ENCODE measurements around the gene RBMS3. TPM values are rescaled to one million over a fixed set of nuclear protein-coding genes. Genes with fewer than 3 reads are reported as not detected.

RBMS3 gene
- total and polyA plus RNA-seq, 2 of the 8 experiments (the other 6 are each of a cell fraction or from before 2014, with no cell fraction given): 3.7 to 6.9 TPM

DNA sequence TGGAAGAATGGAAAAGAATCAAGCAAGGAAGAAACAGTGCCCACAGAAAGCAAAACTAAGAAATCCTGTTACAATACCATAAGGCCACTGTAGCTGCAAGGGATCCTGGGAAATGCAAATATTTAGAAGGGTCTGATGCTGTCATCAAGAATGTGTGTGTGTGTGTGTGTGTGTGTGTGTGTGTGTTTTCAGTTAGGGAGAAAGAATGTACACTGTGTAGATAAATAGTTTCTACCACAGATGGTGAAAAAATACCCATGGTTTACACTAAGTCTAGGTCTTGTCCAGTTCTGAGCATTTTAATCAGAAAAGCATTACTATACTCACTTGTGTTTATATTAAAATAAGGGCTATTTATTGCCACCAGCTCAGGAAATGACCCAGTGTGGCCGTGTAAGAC is 355.0 kb downstream of the RBMS3 start (continued):
- TF ChIP-seq, protein P1, sequence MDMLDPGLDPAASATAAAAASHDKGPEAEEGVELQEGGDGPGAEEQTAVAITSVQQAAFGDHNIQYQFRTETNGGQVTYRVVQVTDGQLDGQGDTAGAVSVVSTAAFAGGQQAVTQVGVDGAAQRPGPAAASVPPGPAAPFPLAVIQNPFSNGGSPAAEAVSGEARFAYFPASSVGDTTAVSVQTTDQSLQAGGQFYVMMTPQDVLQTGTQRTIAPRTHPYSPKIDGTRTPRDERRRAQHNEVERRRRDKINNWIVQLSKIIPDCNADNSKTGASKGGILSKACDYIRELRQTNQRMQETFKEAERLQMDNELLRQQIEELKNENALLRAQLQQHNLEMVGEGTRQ (IDR thresholded peaks at IDR 0.05; ENCODE audit: low read length): no peak
- TF ChIP-seq TAF1 (IDR thresholded peaks at IDR 0.05; ENCODE audit: low read depth, low read length) (no peak), SIX5 (IDR thresholded peaks at IDR 0.05; ENCODE audit: low read depth, low read length) (no peak), SIN3A (conservative IDR thresholded peaks at IDR 0.05 in 1 of 2, IDR thresholded peaks at IDR 0.05 in 1 of 2; ENCODE audit: low read depth in 1 of 2, low read length in 2 of 2) (no peak), SP1 (IDR thresholded peaks at IDR 0.05; ENCODE audit: low read depth, low read length) (no peak), RNF2 (IDR thresholded peaks at IDR 0.05; ENCODE audit: borderline replicate concordance, low read depth, low read length, missing control alignments, poor library complexity, severe bottlenecking) (no peak), BCL11A (IDR thresholded peaks at IDR 0.05; ENCODE audit: low read depth in 2 of 2, low read length in 2 of 2) (no peak)
